GM19468 (cell line): ENCODE measurements around the gene MPP2.
"Not testable (repeated sequence)": the region's sequence is repeated elsewhere in the genome, so short reads cannot be mapped to it uniquely, and the experiment has no call there.

Source experiments
- ATAC-seq: cut with Tn5 transposase; IDR thresholded peaks from one replicate; pipeline ENCODE4 v1.9.1; 2021; ENCODE audit warnings: mild to moderate bottlenecking, moderate library complexity, moderate number of reproducible peaks; ENCODE audit not compliant: unreplicated experiment; ENCODE audit errors: extremely low read depth

The MPP2 gene

DNA sequence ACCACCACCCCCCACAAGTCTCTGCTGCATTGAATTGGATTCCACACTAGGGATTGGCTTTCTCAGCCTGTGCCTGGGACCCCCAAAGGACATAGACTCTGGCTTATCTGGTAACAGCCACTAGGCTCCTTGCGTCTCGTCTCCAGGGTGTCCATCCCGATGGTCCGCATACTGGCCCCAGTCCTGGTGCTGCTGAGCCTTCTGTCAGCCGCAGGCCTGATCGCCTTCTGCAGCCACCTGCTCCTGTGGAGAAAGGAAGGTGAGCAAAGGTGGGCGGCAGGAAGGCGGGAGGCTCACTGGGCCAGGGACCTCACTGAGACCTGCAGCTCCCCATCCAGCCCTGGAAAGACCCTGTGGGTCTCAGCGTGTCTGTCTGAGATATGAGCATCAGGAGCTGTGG lies 52.3 kb downstream of the MPP2 start:
- ATAC-seq, result no peak

DNA sequence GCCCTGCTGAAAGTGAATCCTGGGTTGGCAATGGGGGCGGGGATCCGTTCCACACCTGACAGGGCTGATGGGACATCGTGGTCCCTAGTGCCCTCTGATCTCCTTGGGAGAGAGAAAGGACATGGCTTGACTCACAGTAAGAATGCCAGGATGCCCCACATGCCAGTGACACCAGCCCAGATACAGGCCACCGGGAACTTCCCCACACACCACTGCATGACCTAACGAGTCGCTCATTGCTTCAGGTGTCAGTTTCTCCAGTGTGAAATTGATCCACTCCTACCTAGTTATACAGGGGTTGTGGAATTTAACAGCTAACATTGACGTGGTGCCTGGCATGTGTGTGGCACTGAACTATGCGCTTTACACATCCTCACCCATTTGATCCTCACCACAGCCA lies 52.8 kb downstream of the MPP2 start:
- ATAC-seq, result no peak

DNA sequence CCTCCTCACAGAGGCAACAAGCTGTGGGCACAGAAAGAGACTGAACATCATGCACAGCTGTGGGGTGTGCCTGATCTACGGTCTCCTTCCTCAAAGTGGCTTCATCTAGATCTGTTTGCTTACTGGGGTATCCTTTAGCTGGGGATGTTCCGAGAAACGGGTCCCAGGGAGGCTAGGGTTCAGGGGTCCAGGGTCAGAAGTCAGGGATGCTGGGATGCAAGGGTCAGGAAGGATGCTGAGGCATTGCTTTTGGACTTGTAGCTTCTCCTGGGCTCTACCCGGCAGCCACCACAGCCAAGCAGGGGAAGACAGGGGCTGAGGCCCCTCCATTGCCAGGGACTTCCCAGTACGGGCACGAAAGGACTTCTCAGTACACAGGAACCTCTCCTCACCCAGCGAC lies 53.8 kb downstream of the MPP2 start:
- no peak for ATAC-seq

DNA sequence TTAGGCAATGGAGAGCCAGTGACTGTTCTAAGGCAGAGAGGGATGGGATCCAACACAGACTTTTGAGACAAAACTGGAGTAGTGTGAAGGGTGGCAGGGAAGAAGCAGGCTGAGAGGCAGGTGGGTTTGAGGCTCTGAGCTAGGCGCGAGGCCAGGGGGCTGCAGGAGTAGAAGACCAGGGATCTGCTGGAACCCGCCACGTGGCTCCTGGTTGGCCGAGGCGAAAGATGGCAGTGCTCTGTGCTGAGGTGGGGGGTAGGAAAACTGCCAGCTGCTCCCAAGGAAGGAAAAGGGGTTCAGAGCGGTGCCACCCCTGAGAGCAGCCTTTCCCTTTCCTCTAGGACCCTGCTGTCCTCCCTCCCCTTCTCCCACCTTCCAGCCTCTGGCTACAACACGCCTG lies 54.8 kb downstream of the MPP2 start:
- ATAC-seq, result no peak

DNA sequence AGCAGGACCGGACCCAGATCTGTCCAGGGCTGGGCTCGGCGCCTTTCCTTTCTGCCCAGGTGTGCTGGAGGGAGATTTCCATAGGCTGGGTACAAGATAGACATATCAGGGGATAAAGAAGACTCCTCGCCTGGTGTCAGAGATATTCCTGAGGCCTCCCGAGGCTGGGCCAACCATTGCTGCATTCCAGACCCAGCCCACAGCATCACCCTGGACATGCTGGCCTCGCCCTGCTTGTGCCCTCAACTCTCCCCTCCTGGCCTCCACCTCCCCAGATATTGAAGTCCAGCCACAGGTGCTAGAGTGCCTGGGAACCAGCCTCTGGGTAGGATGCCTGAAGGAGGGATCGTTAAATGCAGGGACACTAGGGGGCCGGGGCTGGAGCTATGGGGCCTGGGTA lies 58.2 kb downstream of the MPP2 start:
- no peak for ATAC-seq

DNA sequence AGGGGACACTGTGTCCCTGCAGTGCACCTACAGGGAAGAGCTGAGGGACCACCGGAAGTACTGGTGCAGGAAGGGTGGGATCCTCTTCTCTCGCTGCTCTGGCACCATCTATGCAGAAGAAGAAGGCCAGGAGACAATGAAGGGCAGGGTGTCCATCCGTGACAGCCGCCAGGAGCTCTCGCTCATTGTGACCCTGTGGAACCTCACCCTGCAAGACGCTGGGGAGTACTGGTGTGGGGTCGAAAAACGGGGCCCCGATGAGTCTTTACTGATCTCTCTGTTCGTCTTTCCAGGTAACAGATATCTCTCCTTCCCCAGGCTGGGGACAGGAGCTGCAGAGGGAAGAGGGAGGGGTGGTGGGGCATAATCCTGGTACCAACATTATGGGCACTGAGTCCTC lies 58.7 kb downstream of the MPP2 start:
- ATAC-seq, result no peak

DNA sequence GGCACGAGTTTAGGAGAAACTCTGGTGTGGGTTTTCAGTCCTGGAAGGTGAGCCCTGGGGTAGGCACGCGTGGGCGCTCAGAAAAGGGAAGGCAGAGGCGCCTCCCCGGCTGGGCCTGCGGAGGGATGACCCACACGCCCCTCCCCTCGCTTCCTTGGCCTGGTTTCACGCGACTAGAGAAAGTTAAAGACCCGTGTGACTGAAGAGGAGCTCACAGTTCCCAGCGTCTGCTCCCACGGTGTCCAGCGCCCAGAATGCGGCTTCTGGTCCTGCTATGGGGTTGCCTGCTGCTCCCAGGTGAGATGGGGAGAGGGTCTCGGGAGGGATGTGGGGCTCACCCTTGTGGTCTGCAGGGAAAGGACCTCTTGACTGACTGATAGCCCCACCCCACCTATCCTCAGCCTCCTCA lies 60.4 kb downstream of the MPP2 start, which contains the start of gene CD300LG:
Gene CD300LG (plus strand): TSS at position 214 of the 409 bp plus-strand sequence. CDS start 41 bp downstream, at position 255.
- no peak for ATAC-seq

DNA sequence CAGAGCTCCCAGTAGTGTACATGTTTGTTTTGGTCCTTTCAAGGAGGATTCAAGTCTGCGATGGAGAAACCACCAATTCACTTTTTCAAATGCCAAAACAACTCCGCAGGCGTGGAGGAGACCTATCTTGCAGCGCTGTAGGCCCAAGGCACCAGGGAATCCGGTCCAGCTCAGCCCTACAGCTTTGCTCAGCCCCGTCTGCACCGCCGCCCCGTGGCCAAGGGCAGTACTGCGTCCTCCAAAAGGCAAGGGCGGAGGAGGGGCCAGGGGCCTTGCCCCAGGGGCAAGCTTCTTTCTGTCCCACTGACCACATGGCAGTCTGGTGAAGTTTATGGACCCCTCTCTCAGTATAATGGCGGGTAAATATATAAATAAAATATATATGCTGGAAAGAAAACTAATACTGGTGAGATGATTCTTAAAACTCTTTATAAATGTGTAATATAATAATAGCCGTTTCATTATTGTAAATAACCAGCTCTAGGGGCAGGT lies 61.1 kb downstream of the MPP2 start:
- ATAC-seq, result no peak

DNA sequence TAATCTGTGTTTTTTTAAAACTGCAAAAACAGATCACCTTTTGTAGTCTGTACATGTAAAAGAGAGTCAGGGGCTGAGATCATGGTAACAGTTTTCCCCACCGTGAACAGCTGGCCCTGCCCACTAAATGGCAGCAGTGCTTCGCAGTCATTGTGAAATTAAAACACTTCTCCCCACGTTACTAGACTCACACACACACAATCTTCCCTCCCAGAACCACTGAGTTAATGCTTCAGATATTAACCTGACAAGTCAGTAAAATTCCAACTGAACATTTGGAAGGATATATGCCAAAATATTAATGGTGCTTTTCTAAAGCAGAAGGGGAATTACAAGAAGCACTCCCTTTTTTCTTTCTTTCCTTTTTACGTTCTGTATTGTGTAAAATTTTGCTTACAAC lies 61.6 kb downstream of the MPP2 start:
- ATAC-seq, result no peak

DNA sequence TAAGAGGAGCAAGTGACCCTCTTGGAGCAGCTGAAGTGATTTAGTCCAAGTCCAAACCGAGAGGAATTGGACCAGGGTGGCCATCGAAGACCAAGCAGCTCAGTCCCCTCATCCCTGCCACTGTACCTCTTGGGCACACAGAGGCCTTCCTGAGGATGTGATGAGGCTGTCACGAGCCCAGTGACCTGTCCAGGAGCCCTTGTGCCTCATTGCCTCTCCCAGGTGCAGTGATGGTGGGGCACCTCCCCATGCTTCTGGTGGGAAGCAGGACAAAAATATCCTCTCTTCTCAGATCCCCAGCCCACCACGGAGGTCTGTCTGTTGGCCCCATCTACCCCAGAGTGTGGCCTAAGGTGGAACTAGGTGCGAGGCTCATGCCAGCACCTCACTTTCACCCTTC lies 63.1 kb downstream of the MPP2 start:
- no peak for ATAC-seq

DNA sequence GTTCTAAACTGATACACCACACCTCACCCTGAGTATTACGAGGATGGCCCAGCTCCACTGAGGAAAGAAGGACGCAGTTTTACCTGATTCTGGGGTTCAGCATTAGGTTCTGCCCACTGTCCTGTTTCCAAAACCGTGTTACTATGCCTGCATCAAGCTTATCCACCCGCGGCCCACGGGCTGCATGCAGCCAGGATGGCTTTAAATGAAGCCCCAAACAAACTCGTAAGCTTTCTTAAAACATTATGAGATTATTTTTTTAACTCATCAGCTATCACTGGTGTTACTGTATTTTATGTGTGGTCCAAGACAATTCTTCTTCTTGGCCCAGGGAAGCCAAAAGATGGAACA lies 64.4 kb downstream of the MPP2 start:
- no peak for ATAC-seq

DNA sequence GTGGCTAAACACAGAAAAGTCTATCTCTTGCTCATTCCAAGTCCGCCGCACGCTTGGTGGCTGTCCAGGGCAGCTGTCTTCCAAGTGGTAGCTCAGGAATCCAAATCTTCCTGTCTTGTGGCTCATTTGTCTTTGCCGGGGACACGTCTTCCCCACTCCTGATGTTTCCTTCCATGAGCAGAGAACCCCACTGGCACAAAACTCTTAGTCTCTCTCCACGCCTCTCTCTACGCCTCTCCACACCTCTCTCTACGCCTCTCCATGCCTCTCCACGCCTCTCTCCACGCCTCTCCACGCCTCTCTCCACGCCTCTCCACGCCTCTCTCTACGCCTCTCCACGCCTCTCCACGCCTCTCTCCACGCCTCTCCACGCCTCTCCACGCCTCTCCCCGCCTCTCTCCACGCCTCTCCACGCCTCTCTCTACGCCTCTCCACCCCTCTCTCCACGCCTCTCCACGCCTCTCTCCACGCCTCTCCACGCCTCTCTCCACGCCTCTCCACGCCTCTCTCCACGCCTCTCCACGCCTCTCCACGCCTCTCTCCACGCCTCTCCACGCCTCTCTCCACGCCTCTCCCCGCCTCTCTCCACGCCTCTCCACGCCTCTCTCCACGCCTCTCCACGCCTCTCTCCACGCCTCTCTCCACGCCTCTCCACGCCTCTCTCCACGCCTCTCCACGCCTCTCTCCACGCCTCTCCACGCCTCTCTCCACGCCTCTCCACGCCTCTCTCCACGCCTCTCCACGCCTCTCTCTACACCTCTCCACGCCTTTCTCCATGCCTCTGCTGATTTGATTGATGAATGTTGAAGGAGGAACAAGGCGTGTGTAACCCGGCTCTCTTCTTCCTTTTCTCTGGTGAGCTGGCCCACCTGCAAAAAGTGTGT lies 65.0 kb downstream of the MPP2 start:
- ATAC-seq, result not testable (repeated sequence)

DNA sequence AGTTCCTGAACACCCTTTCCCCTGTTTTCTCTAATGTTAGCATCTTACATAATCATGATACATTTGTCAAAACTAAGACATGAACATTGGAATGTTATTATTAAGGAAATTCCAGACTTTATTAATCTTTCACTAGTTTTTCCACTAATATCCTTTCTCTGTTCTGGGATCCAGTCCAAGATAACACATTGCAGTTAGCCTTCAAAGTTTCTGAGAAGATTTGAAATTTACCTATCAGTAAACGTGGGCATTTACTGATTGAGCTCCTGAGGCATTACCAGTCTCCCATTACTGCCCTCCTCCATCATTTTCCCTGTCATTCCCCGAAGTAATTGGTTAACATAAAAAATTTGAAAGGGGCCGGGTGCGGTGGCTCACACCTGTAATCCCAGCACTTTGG lies 66.1 kb downstream of the MPP2 start:
- no peak for ATAC-seq

DNA sequence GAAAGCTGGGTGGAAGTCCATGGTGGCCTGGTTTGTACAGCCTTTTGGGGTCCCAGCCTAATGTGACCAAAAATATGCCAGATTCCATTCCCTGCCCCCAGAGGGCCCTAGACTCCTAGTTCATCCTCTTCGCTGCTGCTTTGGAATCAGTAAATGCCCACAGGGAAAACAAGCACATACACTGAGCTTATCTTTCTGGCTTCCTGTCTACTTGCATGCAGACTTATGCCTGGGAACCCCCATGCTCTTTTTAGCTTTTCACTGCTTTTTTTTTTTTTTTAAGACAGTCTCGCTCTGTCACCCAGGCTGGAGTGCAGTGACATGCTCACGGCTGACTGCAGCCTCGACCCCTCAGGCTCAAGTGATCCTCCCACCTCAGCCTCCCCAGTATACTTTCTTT lies 66.5 kb downstream of the MPP2 start:
- no peak for ATAC-seq

DNA sequence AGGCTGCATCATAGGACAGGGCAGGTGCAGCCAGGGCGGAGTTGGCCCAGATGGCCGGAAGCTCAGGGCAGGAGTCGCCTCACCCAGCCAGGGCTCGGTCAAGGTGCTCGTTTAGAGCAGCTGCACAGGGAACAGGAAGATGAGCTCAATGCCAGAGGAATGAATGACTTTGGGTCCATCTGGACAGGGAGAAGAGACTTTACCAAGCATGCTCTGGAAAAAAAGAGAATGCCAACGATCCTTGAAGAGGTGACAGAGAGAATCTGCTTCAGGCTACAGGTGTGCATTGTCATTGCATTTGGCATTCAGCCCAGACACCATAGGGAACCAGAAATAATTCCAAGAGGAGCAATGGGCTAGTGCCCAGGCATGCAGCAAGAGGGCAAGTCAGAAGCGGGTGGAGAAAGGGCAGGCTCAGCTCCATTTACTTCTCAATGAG lies 67.6 kb downstream of the MPP2 start:
- no peak for ATAC-seq

DNA sequence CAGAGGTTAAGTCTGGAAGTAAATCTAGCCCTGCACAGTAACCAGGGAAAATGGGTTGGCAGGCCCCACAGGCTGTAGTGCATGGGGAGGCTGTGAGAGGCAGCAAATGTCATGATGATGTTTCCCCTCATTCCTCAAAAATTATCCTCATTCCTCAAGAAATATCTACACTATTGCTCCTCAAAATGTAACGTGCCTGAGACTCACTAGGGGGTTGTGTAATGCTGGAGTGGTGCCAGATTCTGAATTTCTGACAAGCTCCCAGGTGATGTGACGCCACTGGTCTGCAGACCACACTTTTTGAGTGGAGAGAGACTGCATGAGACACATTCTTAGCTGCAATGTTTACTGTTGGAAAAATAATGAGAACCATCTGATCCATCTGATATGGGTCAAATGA lies 73.2 kb downstream of the MPP2 start:
- ATAC-seq, result no peak

DNA sequence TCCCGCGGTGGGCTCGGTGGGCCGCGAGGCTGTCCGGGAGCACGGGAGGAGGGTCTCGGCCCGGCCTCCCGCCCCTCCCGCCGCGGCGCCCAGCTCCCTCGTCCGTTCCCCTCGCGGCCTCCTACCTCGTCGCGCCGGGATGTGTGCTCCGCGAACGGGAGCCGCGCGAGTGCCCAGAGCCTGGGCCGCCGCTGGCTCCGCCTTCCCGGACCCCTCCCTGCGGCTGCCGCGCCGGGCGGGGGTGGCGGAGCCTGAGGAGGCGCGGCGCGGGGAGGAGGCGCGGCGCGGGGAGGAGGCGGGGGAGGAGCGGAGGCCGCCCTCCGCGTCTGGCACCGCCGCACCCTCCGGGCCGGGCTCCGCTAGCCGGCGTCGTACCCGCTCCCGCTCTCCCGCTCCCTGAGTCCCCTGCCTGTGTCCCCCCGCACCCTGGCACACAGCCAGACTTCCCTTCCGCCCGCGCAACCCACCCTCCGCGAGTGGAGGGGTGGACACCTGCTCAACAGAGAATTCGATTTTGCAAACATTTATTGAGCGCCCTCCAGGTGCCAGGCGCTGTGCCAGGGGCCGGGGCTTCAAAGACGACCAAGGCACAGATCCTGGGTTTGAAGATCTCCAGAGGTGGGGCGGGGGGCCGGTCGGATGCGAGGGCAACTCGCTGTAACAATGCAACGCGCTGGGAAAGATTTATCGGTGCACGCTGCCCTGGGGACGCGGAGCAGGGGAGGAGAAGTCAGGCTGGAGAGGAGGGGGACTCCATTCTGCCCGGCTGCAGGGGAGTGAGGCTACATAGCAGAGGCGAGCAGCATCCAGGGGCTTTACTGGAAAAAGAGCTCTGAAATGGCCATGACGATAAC lies 74.1 kb downstream of the MPP2 start, which contains the start of gene MPP3:
Gene MPP3 (minus strand): TSS at position 171 of the 854 bp plus-strand sequence. CDS start 1,240 bp downstream, outside the sequence.
- ATAC-seq, result no peak

DNA sequence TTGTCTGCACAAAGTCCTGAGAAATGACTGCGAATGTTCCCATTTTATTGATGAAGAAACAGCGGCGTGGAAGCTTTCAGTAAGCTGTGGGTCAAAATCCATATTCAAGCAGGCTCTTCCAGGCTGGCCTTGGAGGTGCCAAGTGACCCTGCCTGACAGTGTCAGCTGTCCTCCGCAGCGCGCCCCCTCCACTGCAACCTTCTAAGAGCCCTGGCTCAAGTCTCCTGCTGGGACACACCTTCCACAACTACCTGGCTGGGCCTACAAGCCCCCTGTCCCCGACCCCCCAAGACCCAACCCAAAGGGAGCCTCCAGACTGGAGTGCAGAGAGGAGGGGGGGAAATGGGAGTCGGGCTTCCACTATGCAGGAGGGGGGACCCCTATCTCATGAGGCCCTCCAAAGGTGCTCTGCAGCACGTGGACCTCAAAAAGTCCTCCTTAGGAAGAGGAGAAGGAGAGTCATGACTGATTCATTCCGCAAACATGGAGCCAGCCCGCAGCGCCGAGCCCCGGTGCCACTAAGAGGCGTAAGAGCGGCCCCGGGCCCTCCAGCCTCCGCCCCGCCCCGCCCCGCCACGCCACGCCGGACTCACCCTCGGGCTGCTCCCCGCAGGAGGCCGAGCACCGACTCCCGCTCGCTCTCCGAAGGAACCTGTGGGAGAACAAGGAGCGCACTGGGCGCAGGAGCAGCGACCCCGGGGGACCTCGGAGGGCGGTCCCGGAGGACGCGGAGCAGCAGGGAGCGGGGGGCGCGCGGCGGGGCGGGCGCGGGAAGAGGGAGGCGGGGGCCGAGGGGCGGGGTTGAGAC lies 75.0 kb downstream of the MPP2 start:
- no peak for ATAC-seq

DNA sequence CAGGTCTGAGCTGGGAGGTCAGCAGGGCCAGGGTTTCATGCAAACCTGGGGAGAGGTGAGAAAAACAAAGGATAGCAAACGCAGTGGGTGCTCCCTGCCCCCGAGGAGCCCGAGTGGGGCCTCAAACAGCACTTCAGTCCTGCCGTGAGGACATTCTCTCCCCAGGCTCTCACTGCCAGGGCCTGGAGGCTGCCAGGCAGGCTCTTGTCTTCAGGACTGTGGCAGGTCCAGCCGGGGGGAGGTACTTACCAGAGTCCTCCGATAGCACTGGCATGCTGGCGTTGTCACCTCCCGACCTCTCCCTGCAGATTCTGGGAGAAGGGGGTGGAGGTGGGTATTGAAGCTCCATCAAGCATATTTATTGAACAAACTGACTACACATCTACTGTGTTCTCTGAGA lies 75.7 kb downstream of the MPP2 start:
- no peak for ATAC-seq

DNA sequence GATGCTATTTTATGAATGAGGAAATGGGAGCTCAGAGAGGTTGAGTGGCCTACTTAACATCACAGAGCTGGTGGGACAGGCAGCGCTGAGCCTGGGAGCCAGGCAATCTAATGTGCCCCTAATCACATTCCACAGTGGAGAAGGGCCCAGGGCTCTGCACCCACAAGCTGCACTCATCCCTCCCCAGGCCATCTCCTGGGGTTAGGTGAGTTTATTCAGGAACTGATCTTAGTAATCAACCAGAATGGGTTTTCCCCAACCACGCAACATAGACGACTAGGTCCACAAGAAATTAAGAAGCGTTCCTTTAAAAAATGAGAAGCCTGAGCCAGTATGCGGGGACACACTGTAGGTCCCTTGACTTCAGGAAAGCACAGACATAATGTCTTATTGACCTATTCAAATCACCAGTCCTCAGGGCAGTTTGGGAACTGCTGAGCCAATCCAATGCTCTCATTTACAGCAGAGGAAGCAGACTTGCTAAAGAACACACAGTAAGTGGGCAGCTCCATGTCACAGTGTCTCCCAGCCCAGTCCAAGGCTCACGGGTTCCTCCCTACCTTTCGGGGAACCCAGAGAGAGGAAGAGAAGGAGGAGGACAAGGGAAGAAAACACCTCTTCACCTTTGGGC lies 76.7 kb downstream of the MPP2 start:
- ATAC-seq, result no peak
